ENCODE data around the gene PAPPA2. TPM values are rescaled to one million over a fixed set of nuclear protein-coding genes. Genes with fewer than 3 reads are reported as not detected.

Gene PAPPA2
- total and polyA plus RNA-seq, 9 of the 15 experiments (the other 6 are each of a cell fraction or from before 2014, with no cell fraction given): 0.01 to 0.15 (median 0.05) TPM; not detected in 2

GRCh38 chr1:176754676-176755075 is 291.7 kb downstream of the PAPPA2 start:
- Histone ChIP-seq H3K4me1 (replicated peaks in 1 of 2; ENCODE audit: control insufficient read depth in 2 of 2, insufficient read depth in 2 of 2, low read length in 2 of 2) (no peaks in the 10 kb centered on the region), H3K79me2 (ENCODE audit: control insufficient read depth, insufficient read depth, low read length) (no peaks in the 10 kb centered on the region), H3K9ac (ENCODE audit: insufficient read depth in 1 of 2, low read depth in 2 of 2, low read length in 2 of 2) (no peak overlapping the region), H3K9me3 (replicated peaks; ENCODE audit: control insufficient read depth, insufficient read depth, low read depth, low read length) (no peaks in the 10 kb centered on the region), H3K36me3 (ENCODE audit: control insufficient read depth, insufficient read depth, low read length) (no peaks in the 10 kb centered on the region), H2AFZ (ENCODE audit: low read depth, low read length) (no peak overlapping the region), H4K20me1 (replicated peaks; ENCODE audit: control insufficient read depth, insufficient read depth, low read length) (no peaks in the 10 kb centered on the region), H3K4me2 (ENCODE audit: insufficient read depth, low read length) (no peak overlapping the region), H3K9me1 (ENCODE audit: control insufficient read depth, insufficient read depth, low read length) (no peaks in the 10 kb centered on the region), H3K4me3 (no peak overlapping the region), H3K27ac (ENCODE audit: extremely low read depth, low read depth, low read length) (no peak overlapping the region), H3K27me3 (ENCODE audit: control insufficient read depth in 2 of 2, insufficient read depth in 2 of 2, low read length in 2 of 2) (no peaks in the 10 kb centered on the region)
- BruUV-seq (replicated peaks): no TSS peak
- intact Hi-C loops (cut with micrococcal nuclease) (no loop called here), in situ Hi-C loops (cut with MboI) (no loop called here)
- TF ChIP-seq GMEB1 (CRISPR knock-in tag; IDR thresholded peaks at IDR 0.05) (no peak), TCFL5 (CRISPR knock-in tag; conservative IDR thresholded peaks at IDR 0.05) (no peak), FOXJ2 (tag; IDR thresholded peaks at IDR 0.05) (no peak), ELF4 (CRISPR knock-in tag; IDR thresholded peaks at IDR 0.05) (no peak), SNRNP70 (optimal IDR thresholded peaks at IDR 0.05; ENCODE audit: low read depth, low read length) (no peak), TAF15 (IDR thresholded peaks at IDR 0.05; ENCODE audit: low read depth, low read length) (no peak), JUND (IDR thresholded peaks at IDR 0.05; ENCODE audit: borderline replicate concordance, low read depth, low read length) (no peak), JUND (tag; IDR thresholded peaks at IDR 0.05; ENCODE audit: borderline replicate concordance, low read depth, low read length) (no peak)
- WGBS (ENCODE audit: insufficient coverage, low coverage, missing lambda C conversion rate): 0% methylated on average over 2 of the region's 2 CpGs
- POLR2A ChIA-PET: interaction anchor here (0.7 to 1.3 kb wide), 4 partner anchors 9 to 37 kb away, joined by 3 to 4 read pairs (median 4); no protein-coding TSS in a partner anchor
- no peak for FAIRE-seq
- CTCF ChIA-PET (ENCODE audit: low intra/inter-chr PET ratio): no interaction called here
- DNase-seq (ENCODE audit: extremely low read depth in 1 of 4, low spot score in 3 of 4): no peak
- no peak for ATAC-seq
